Lung (tissue), 12 donors: ENCODE data around the gene ABCD4. TPM values are rescaled to one million over a fixed set of nuclear protein-coding genes. Genes with fewer than 3 reads are reported as not detected.

ENCODE experiments used
- ATAC-seq: fragments of 200-7000 bp; cut with Tn5 transposase; one replicate; pipeline ENCODE4 v1.9.1; 2020; ENCODE audit warnings: moderate number of reproducible peaks; ENCODE audit not compliant: insufficient read depth, low FRiP score
- DNase-seq, 3 donors: peaks; one replicate each; pipeline ENCODE4 v3.0.0-alpha.2; 2013 to 2017
- H3K27ac ChIP-seq, 2 donors: one replicate each; pipeline ENCODE4 v1.5.1; 2013; ENCODE audit warnings: mild to moderate bottlenecking in 2 of 2, moderate library complexity in 2 of 2, control low read depth in 1 of 2, inconsistent platforms in 1 of 2, low read depth in 1 of 2, low read length in 1 of 2
- H3K27me3 ChIP-seq, 3 donors: one replicate each; pipeline ENCODE4 v1.5.1; 2013; ENCODE audit warnings: low read length in 2 of 3; ENCODE audit not compliant: control insufficient read depth in 3 of 3, insufficient read depth in 3 of 3
- H3K36me3 ChIP-seq, 4 donors: one replicate each; pipeline ENCODE4 v1.5.1; 2013; ENCODE audit warnings: low read length in 4 of 4, mild to moderate bottlenecking in 1 of 4, moderate library complexity in 1 of 4; ENCODE audit not compliant: control insufficient read depth in 4 of 4, insufficient read depth in 4 of 4
- H3K4me1 ChIP-seq, 5 donors: one replicate each; pipeline ENCODE4 v1.5.1; 2013; ENCODE audit warnings: low read length in 5 of 5, mild to moderate bottlenecking in 2 of 5, moderate library complexity in 1 of 5; ENCODE audit not compliant: control insufficient read depth in 5 of 5, insufficient read depth in 5 of 5
- H3K4me3 ChIP-seq: one replicate; pipeline ENCODE4 v1.5.1; 2013; ENCODE audit warnings: mild to moderate bottlenecking, control low read depth, moderate library complexity
- H3K9ac ChIP-seq, 2 donors: one replicate each; pipeline ENCODE4 v1.5.1; 2013; ENCODE audit warnings: low read length in 2 of 2, control low read depth in 1 of 2; ENCODE audit not compliant: insufficient read depth in 1 of 2
- H3K9me3 ChIP-seq, 4 donors: one replicate each; pipeline ENCODE4 v1.5.1; 2013; ENCODE audit warnings: low read length in 3 of 4, mild to moderate bottlenecking in 1 of 4, moderate library complexity in 1 of 4; ENCODE audit not compliant: control insufficient read depth in 4 of 4, insufficient read depth in 3 of 4
- WGBS, 2 donors: extraction: QIAGEN DNeasy Blood & Tissue Kit; methylation state at CpG; one replicate each; pipeline ENCODE4 v1.1.7; 2013; 5-methylcytosine and 5-hydroxymethylcytosine counted together
- polyA plus RNA-seq, 2 donors: library from polyadenylated mRNA; stranded (reverse); fragments of 200-250 nt; gene quantifications; one replicate each; pipeline ENCODE4 v1.2.1, GENCODE V29; 2013
- total RNA-seq, 2 donors: library from RNA; depleted of rRNA in 1 of 2; stranded (reverse); fragments of >200 nt in 1 of 2; gene quantifications; one replicate each; pipeline ENCODE4 v1.2.1, GENCODE V29; 2014 to 2021
- TF ChIP-seq, protein P1 (sequence below): IDR thresholded peaks from 2 replicates; pipeline ENCODE4 v1.5.1; 2012; ENCODE audit warnings: mild to moderate bottlenecking; ENCODE audit errors: control extremely low read depth, extremely low read depth
- donor health status: control.
- donor health status: control.
- donor health status: Bipolar disorder and iron deficiency.
- donor health status: healthy.
- donor health status: DM: yes; HTN: yes; CAD: no.

ABCD4 gene
- total and polyA plus RNA-seq, 4 donors: 25.7 to 72.7 (median 43.1) TPM

DNA sequence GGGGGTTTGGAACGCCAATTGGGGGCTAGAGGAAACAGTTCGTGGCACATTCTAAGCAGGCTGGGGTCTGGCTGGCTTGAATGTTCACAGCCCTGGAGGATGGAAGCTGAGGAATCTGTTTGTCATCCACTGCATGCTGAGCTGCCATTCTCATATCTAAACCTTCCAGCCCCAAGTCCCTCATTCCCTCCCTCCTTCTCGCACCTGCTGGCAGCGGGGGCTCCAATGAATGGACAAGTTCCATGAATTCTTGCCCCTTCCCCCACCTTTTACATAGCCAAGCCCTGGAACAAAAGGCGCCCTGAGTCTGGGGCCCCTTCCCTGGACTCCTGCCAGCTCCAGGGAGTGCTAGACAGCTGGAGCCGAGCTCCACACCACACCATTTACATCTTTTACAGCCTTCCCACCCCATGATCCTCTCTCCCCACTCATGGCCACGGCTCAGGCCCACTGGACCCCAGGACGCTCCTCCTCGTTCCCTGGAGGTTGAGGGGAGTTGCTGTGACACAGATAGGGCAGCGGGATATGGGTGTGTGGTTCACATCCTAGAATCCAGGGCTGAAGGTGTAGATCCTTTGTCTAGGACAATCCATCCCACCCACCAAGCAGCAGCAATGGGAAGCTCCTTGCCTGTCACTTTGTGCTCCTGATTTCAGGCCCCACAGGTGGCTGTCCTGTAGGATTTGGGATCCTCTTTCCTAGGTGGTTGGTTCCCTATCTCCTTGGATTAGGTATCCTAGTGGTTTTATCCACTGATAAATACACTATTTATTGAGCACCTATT, 23.8 kb upstream of the ABCD4 start:
- no peak for ATAC-seq
- DNase-seq: peak; percentile 75 to 86 (median 84)
- TF ChIP-seq, protein P1, sequence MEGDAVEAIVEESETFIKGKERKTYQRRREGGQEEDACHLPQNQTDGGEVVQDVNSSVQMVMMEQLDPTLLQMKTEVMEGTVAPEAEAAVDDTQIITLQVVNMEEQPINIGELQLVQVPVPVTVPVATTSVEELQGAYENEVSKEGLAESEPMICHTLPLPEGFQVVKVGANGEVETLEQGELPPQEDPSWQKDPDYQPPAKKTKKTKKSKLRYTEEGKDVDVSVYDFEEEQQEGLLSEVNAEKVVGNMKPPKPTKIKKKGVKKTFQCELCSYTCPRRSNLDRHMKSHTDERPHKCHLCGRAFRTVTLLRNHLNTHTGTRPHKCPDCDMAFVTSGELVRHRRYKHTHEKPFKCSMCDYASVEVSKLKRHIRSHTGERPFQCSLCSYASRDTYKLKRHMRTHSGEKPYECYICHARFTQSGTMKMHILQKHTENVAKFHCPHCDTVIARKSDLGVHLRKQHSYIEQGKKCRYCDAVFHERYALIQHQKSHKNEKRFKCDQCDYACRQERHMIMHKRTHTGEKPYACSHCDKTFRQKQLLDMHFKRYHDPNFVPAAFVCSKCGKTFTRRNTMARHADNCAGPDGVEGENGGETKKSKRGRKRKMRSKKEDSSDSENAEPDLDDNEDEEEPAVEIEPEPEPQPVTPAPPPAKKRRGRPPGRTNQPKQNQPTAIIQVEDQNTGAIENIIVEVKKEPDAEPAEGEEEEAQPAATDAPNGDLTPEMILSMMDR: no peak

DNA sequence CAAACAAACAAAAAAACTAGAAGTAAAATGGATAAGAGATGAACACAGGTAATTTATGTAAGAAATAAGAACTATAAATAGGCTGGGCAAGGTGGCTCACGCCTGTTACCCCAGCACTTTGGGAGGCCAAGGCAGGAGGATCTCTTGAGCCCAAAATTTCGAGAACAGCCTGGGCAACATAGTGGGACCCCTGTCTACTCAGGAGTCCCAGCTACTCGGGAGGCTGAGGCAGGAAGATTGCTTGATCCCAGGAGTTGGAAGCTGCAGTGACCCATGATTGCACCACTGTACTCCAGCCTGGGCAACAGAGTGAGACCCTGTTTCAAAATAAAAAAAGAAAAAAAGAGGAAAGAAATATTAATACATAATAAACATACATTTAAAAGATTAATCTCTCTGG, 22.7 kb upstream of the ABCD4 start:
- H3K27ac ChIP-seq: no peak overlapping the region
- no peak overlapping the region for H3K4me3 ChIP-seq
- DNase-seq: no peak
- H3K27me3 ChIP-seq: no peaks in the 10 kb centered on the region
- no peaks in the 10 kb centered on the region for H3K36me3 ChIP-seq
- H3K9me3 ChIP-seq: no peaks in the 10 kb centered on the region
- no peak overlapping the region for H3K9ac ChIP-seq
- no peak for ATAC-seq
- WGBS, 2 donors: 77 to 86% methylated on average over 3 of the region's 3 CpGs
- TF ChIP-seq, protein P1: no peak
- peaks cover 0 to 15% (median 0%) of the 10 kb centered on the region in 5 donors for H3K4me1 ChIP-seq

More for the DNA sequence above, 23.8 kb upstream of the ABCD4 start:
- Histone ChIP-seq H3K27ac (no peak overlapping the region), H3K4me3 (no peak overlapping the region), H3K27me3 (no peaks in the 10 kb centered on the region), H3K9me3 (no peaks in the 10 kb centered on the region), H3K9ac (no peak overlapping the region), H3K36me3 (no peaks in the 10 kb centered on the region), H3K4me1 (peaks cover 0 to 15% (median 0%) of the 10 kb centered on the region in 5 donors)
- 58 to 68% methylated on average over 10 of the region's 10 CpGs for WGBS, 2 donors

DNA sequence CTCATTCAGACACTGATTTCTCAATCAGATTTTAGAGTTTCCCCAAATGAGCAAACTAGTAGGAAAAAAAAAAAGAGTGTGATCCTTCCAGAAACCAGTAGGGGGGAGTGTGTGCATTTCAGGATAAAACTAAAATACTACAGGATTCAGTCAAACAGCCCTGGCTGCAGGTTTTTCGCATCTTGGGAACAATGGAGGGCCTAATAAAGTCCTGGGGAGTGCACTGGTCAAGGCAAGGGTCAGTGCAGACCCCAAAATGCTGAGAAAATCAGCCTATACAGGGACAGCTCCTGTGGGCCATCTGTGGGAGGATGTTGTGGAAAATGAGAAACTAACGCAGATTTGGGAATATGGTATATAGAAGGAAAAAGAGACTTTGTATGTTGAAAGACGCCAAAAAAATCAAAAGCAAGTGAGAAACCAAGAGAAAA, 22.2 kb upstream of the ABCD4 start:
- Histone ChIP-seq H3K9me3 (no peaks in the 10 kb centered on the region), H3K4me3 (no peak overlapping the region), H3K36me3 (no peaks in the 10 kb centered on the region), H3K27ac (no peak overlapping the region), H3K27me3 (no peaks in the 10 kb centered on the region), H3K9ac (no peak overlapping the region), H3K4me1 (peaks cover 0 to 15% (median 0%) of the 10 kb centered on the region in 5 donors)
- DNase-seq (peak in 2 of 3 donors; percentile 47 to 63), ATAC-seq (no peak)
- TF ChIP-seq, protein P1: no peak
- 68 to 72% methylated on average over 3 of the region's 3 CpGs for WGBS, 2 donors
